CD4-positive, alpha-beta memory T cell (primary cell): ENCODE data around the gene LRRC4B. TPM values are rescaled to one million over a fixed set of nuclear protein-coding genes. Genes with fewer than 3 reads are reported as not detected.

Experiments used
- CTCF ChIA-PET: fragments of 350-600 bp; sonication (Branson Sonifier 250); formaldehyde crosslinking; loops from one replicate; lab custom pipeline; 2021; ENCODE audit warnings: inconsistent platforms; ENCODE audit not compliant: partially characterized antibody; lab: Charles Lee
- POLR2A ChIA-PET: fragments of 350-600 bp; sonication (Branson Sonifier 250); formaldehyde crosslinking; loops from one replicate; lab custom pipeline; 2021; ENCODE audit not compliant: partially characterized antibody; lab: Charles Lee
- DNase-seq, 5 donors: peaks; one replicate each; pipeline versions ENCODE4 v3.0.0 to v3.0.0-alpha.2; 2020 to 2022; ENCODE audit warnings: mixed read lengths in 1 of 5
- H3K27ac ChIP-seq: one replicate; pipeline ENCODE4 v1.7.0; 2013; ENCODE audit warnings: low read depth, low read length
- H3K27me3 ChIP-seq: 2 replicates; pipeline ENCODE4 v1.7.0; 2013; ENCODE audit warnings: mild to moderate bottlenecking, low read length, moderate library complexity; ENCODE audit not compliant: insufficient read depth
- H3K36me3 ChIP-seq: 2 replicates; pipeline ENCODE4 v1.7.0; 2013; ENCODE audit warnings: mild to moderate bottlenecking, low read length, moderate library complexity; ENCODE audit not compliant: insufficient read depth
- H3K4me1 ChIP-seq: 2 replicates; pipeline ENCODE4 v1.7.0; 2013; ENCODE audit warnings: mild to moderate bottlenecking, low read length, moderate library complexity; ENCODE audit not compliant: insufficient read depth
- H3K4me3 ChIP-seq, 2 donors: one replicate each; pipeline ENCODE4 v1.7.0; 2013; ENCODE audit warnings: low read length in 2 of 2, mild to moderate bottlenecking in 1 of 2
- H3K9me3 ChIP-seq, 2 donors: one replicate each; pipeline ENCODE4 v1.7.0; 2013; ENCODE audit warnings: low read length in 2 of 2, control low read depth in 1 of 2; ENCODE audit not compliant: control insufficient read depth in 1 of 2
- H3K27ac Mint-ChIP-seq, 7 donors: one replicate each; pipeline ENCODE4 v1.8.0; 2020 to 2021; ENCODE audit warnings: mixed read lengths in 7 of 7, mild to moderate bottlenecking in 6 of 7, inconsistent platforms in 3 of 7, moderate library complexity in 3 of 7
- H3K27me3 Mint-ChIP-seq, 2 donors: one replicate each; pipeline ENCODE4 v1.8.0; 2020 to 2021; ENCODE audit warnings: mixed read lengths in 2 of 2
- H3K36me3 Mint-ChIP-seq, 2 donors: one replicate each; pipeline ENCODE4 v1.8.0; 2020 to 2021; ENCODE audit warnings: mixed read lengths in 2 of 2, inconsistent platforms in 1 of 2, mild to moderate bottlenecking in 1 of 2
- H3K4me1 Mint-ChIP-seq, 4 donors: one replicate each; pipeline ENCODE4 v1.8.0; 2020 to 2021; ENCODE audit warnings: mixed read lengths in 4 of 4, mild to moderate bottlenecking in 1 of 4
- H3K4me3 Mint-ChIP-seq, 8 donors: one replicate each; pipeline ENCODE4 v1.8.0; 2020 to 2021; ENCODE audit warnings: mixed read lengths in 8 of 8, mild to moderate bottlenecking in 7 of 8, moderate library complexity in 6 of 8, inconsistent platforms in 3 of 8
- H3K9me3 Mint-ChIP-seq, 8 donors: one replicate each; pipeline ENCODE4 v1.8.0; 2020 to 2021; ENCODE audit warnings: mixed read lengths in 8 of 8, mild to moderate bottlenecking in 5 of 8, inconsistent platforms in 3 of 8, moderate library complexity in 1 of 8
- intact Hi-C: fragments of 100-400 bp; cut with micrococcal nuclease; formaldehyde crosslinking; loops from one replicate; pipeline ENCODE4 v1.15.1; 2023
- polyA plus RNA-seq, 2 donors: library from polyadenylated mRNA; unstranded; fragments of 300-500 nt; fragmentation: Illumina TruSeq; gene quantifications; one replicate each; pipeline ENCODE4 v1.2.3, GENCODE V29; 2021
- total RNA-seq, 2 experiments: library from RNA; stranded (reverse); gene quantifications; one replicate each; pipeline ENCODE4 v1.2.3, GENCODE V29; 2021

The LRRC4B gene
- total and polyA plus RNA-seq, 4 experiments from 2014 or later, result 0.08 TPM; not detected in 3

GRCh38 chr19:50556282-50557008 lies 11.8 kb downstream of the LRRC4B start:
- Mint-ChIP-seq H3K27ac (peak overlapping the region in 5 of 7 donors; percentile 25 to 83 (median 65)), H3K27me3 (peaks cover 37 to 56% of the 10 kb centered on the region in 2 donors), H3K4me3 (peak overlapping the region; percentile 85 to 96 (median 92)), H3K36me3 (peaks cover 0 to 2% of the 10 kb centered on the region in 2 donors), H3K4me1 (peaks cover 5 to 15% (median 10%) of the 10 kb centered on the region in 4 donors), H3K9me3 (peaks cover 0 to 2% (median 0%) of the 10 kb centered on the region in 8 donors)
- Histone ChIP-seq H3K4me1 (peaks cover 4% of the 10 kb centered on the region), H3K36me3 (no peaks in the 10 kb centered on the region), H3K27me3 (peaks cover 4% of the 10 kb centered on the region), H3K4me3 (peak overlapping the region; percentile 36 to 46), H3K27ac (no peak overlapping the region), H3K9me3 (no peaks in the 10 kb centered on the region)
- intact Hi-C loops, result loop anchor here (1.0 kb wide), 2 partner anchors 188 to 199 kb away; no protein-coding TSS in a partner anchor
- DNase-seq, result peak; percentile 57 to 66 (median 64)
- ChIA-PET POLR2A (no interaction called here), CTCF (interaction anchor here (0.6 to 3.2 kb wide), 16 partner anchors 12 to 225 kb away, joined by 3 to 19 read pairs (median 5); partner anchors contain the start of gene JOSD2)

- H3K4me1 ChIP-seq, result peaks cover 4% of the 10 kb centered on the region
- H3K27me3 Mint-ChIP-seq, result peaks cover 34 to 53% of the 10 kb centered on the region in 2 donors
- peaks cover 4% of the 10 kb centered on the region for H3K27me3 ChIP-seq
- H3K27ac Mint-ChIP-seq, result no peak overlapping the region
- no peak for DNase-seq
- ChIA-PET POLR2A (no interaction called here), CTCF (interaction anchor here (0.6 to 3.2 kb wide), 13 partner anchors 11 to 225 kb away, joined by 3 to 19 read pairs (median 5); partner anchors contain the start of gene JOSD2)
- no peaks in the 10 kb centered on the region for H3K9me3 ChIP-seq
- no peaks in the 10 kb centered on the region for H3K36me3 ChIP-seq
- H3K36me3 Mint-ChIP-seq, result peaks cover 0 to 2% of the 10 kb centered on the region in 2 donors
- intact Hi-C loops, result loop anchor here (1.0 kb wide), 2 partner anchors 187 to 198 kb away; no protein-coding TSS in a partner anchor
- no peak overlapping the region for H3K4me3 ChIP-seq
- no peak overlapping the region for H3K27ac ChIP-seq
- peak overlapping the region; percentile 53 to 93 (median 76) for H3K4me3 Mint-ChIP-seq
- peaks cover 5 to 15% (median 10%) of the 10 kb centered on the region in 4 donors for H3K4me1 Mint-ChIP-seq
- peaks cover 0 to 2% (median 0%) of the 10 kb centered on the region in 8 donors for H3K9me3 Mint-ChIP-seq
Observed at GRCh38 chr19:50555450-50556281, 12.6 kb downstream of the LRRC4B start.

- DNase-seq, result no peak
- ChIA-PET POLR2A (no interaction called here), CTCF (no interaction called here)
- H3K9me3 ChIP-seq, result no peaks in the 10 kb centered on the region
- H3K27me3 ChIP-seq, result peaks cover 4% of the 10 kb centered on the region
- no peak overlapping the region for H3K27ac Mint-ChIP-seq
- peak overlapping the region in 4 of 8 donors; percentile 0 to 77 (median 42) for H3K4me3 Mint-ChIP-seq
- intact Hi-C loops, result no loop called here
- H3K4me3 ChIP-seq, result no peak overlapping the region
- no peaks in the 10 kb centered on the region for H3K36me3 ChIP-seq
- H3K9me3 Mint-ChIP-seq, result peaks cover 0 to 2% (median 0%) of the 10 kb centered on the region in 8 donors
- H3K27ac ChIP-seq, result no peak overlapping the region
- H3K36me3 Mint-ChIP-seq, result peaks cover 0 to 2% of the 10 kb centered on the region in 2 donors
- peaks cover 4% of the 10 kb centered on the region for H3K4me1 ChIP-seq
- peaks cover 39 to 58% of the 10 kb centered on the region in 2 donors for H3K27me3 Mint-ChIP-seq
- H3K4me1 Mint-ChIP-seq, result peaks cover 5 to 15% (median 10%) of the 10 kb centered on the region in 4 donors
Observed at GRCh38 chr19:50555033-50555432, 13.2 kb downstream of the LRRC4B start.

GRCh38 chr19:50554212-50554611 lies 14.0 kb downstream of the LRRC4B start:
- CTCF ChIA-PET, result no interaction called here
- intact Hi-C loops, result no loop called here
- H3K36me3 Mint-ChIP-seq, result peaks cover 0 to 2% of the 10 kb centered on the region in 2 donors
- peak overlapping the region in 1 of 8 donors; percentile 10 for H3K4me3 Mint-ChIP-seq
- Histone ChIP-seq H3K36me3 (no peaks in the 10 kb centered on the region), H3K4me1 (peaks cover 4% of the 10 kb centered on the region), H3K27ac (no peak overlapping the region), H3K4me3 (no peak overlapping the region), H3K9me3 (no peaks in the 10 kb centered on the region), H3K27me3 (peaks cover 4% of the 10 kb centered on the region)
- peaks cover 5 to 15% (median 10%) of the 10 kb centered on the region in 4 donors for H3K4me1 Mint-ChIP-seq
- POLR2A ChIA-PET, result interaction anchor here (1.0 kb wide), 1 partner anchor 144 kb away, joined by 3 read pairs; no protein-coding TSS in a partner anchor
- H3K27ac Mint-ChIP-seq, result no peak overlapping the region
- H3K27me3 Mint-ChIP-seq, result peaks cover 45 to 58% of the 10 kb centered on the region in 2 donors
- H3K9me3 Mint-ChIP-seq, result peaks cover 0 to 2% (median 0%) of the 10 kb centered on the region in 8 donors
- no peak for DNase-seq

GRCh38 chr19:50553134-50553703 lies 15.0 kb downstream of the LRRC4B start:
- DNase-seq, result no peak
- H3K9me3 Mint-ChIP-seq, result peaks cover 0 to 2% (median 0%) of the 10 kb centered on the region in 8 donors
- peaks cover 0 to 2% of the 10 kb centered on the region in 2 donors for H3K36me3 Mint-ChIP-seq
- CTCF ChIA-PET, result no interaction called here
- H3K27me3 Mint-ChIP-seq, result peaks cover 44 to 55% of the 10 kb centered on the region in 2 donors
- H3K4me1 Mint-ChIP-seq, result peaks cover 5 to 15% (median 10%) of the 10 kb centered on the region in 4 donors
- no peaks in the 10 kb centered on the region for H3K9me3 ChIP-seq
- POLR2A ChIA-PET, result no interaction called here
- H3K27ac Mint-ChIP-seq, result peak overlapping the region in 1 of 7 donors; percentile 47
- H3K27ac ChIP-seq, result no peak overlapping the region
- H3K4me1 ChIP-seq, result peaks cover 4% of the 10 kb centered on the region
- intact Hi-C loops, result no loop called here
- no peaks in the 10 kb centered on the region for H3K36me3 ChIP-seq
- H3K4me3 ChIP-seq, result no peak overlapping the region
- H3K4me3 Mint-ChIP-seq, result no peak overlapping the region
- peaks cover 4% of the 10 kb centered on the region for H3K27me3 ChIP-seq

- Mint-ChIP-seq H3K4me3 (no peak overlapping the region), H3K27ac (no peak overlapping the region), H3K4me1 (peaks cover 5 to 15% (median 10%) of the 10 kb centered on the region in 4 donors), H3K27me3 (peaks cover 40 to 55% of the 10 kb centered on the region in 2 donors), H3K36me3 (peaks cover 0 to 2% of the 10 kb centered on the region in 2 donors), H3K9me3 (peaks cover 0 to 2% (median 0%) of the 10 kb centered on the region in 8 donors)
- Histone ChIP-seq H3K4me1 (peaks cover 4% of the 10 kb centered on the region), H3K9me3 (no peaks in the 10 kb centered on the region), H3K4me3 (no peak overlapping the region), H3K27ac (no peak overlapping the region), H3K36me3 (no peaks in the 10 kb centered on the region), H3K27me3 (peaks cover 4% of the 10 kb centered on the region)
- ChIA-PET CTCF (no interaction called here), POLR2A (no interaction called here)
- intact Hi-C loops, result no loop called here
- DNase-seq, result no peak
Observed at GRCh38 chr19:50552540-50552939, 15.7 kb downstream of the LRRC4B start.
